ENCODE data around the gene LAMA2.

GRCh38 chr6:129488313-129488712 lies 605.4 kb downstream of the LAMA2 start:
- TF ChIP-seq, protein P1, sequence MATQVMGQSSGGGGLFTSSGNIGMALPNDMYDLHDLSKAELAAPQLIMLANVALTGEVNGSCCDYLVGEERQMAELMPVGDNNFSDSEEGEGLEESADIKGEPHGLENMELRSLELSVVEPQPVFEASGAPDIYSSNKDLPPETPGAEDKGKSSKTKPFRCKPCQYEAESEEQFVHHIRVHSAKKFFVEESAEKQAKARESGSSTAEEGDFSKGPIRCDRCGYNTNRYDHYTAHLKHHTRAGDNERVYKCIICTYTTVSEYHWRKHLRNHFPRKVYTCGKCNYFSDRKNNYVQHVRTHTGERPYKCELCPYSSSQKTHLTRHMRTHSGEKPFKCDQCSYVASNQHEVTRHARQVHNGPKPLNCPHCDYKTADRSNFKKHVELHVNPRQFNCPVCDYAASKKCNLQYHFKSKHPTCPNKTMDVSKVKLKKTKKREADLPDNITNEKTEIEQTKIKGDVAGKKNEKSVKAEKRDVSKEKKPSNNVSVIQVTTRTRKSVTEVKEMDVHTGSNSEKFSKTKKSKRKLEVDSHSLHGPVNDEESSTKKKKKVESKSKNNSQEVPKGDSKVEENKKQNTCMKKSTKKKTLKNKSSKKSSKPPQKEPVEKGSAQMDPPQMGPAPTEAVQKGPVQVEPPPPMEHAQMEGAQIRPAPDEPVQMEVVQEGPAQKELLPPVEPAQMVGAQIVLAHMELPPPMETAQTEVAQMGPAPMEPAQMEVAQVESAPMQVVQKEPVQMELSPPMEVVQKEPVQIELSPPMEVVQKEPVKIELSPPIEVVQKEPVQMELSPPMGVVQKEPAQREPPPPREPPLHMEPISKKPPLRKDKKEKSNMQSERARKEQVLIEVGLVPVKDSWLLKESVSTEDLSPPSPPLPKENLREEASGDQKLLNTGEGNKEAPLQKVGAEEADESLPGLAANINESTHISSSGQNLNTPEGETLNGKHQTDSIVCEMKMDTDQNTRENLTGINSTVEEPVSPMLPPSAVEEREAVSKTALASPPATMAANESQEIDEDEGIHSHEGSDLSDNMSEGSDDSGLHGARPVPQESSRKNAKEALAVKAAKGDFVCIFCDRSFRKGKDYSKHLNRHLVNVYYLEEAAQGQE (IDR thresholded peaks at IDR 0.05; ENCODE audit: insufficient read depth in 1 of 2, low read depth in 2 of 2, low read length in 2 of 2): no peak
- no peak for TF ChIP-seq TAF1 (IDR thresholded peaks at IDR 0.05; ENCODE audit: borderline replicate concordance, insufficient read depth, low read length)
- TF ChIP-seq FOXP2 (optimal IDR thresholded peaks at IDR 0.05; ENCODE audit: borderline replicate concordance, extremely low read depth, extremely low read length, insufficient read depth): no peak
- no peak for TF ChIP-seq POLR2AphosphoS5 (IDR thresholded peaks at IDR 0.05; ENCODE audit: low read depth, low read length)

Measured in PFSK-1 (cell line).